OCI-LY1 (cell line): ENCODE data around the gene ABCA13.

ENCODE experiments used
- H2AFZ ChIP-seq: fragments of 200-600 bp; sonication (generic), shearing (Covaris generic); 2 replicates; pipeline ENCODE4 v1.6.0; 2014; ENCODE audit warnings: antibody characterized with exemption, mild to moderate bottlenecking, low read length
- H3F3A ChIP-seq: fragments of 200-600 bp; sonication (generic), shearing (Covaris generic); 2 replicates; pipeline ENCODE4 v1.6.0; 2014; ENCODE audit warnings: mild to moderate bottlenecking, antibody characterized with exemption, low read length, moderate library complexity; ENCODE audit not compliant: insufficient read depth
- H3K27ac ChIP-seq: fragments of 200-600 bp; sonication (generic); 2 replicates; pipeline ENCODE4 v1.5.1; 2014; ENCODE audit warnings: low read length, mixed run types, mild to moderate bottlenecking, low read depth; ENCODE audit not compliant: poor library complexity, severe bottlenecking
- H3K27me3 ChIP-seq: fragments of 200-600 bp; sonication (generic); 2 replicates; pipeline ENCODE4 v1.6.0; 2014; ENCODE audit warnings: antibody characterized with exemption, mild to moderate bottlenecking, low read length, moderate library complexity; ENCODE audit not compliant: insufficient read depth
- H3K36me3 ChIP-seq: fragments of 200-600 bp; sonication (generic); 2 replicates; pipeline ENCODE4 v1.6.1; 2014; ENCODE audit warnings: mild to moderate bottlenecking, antibody characterized with exemption, low read length, moderate library complexity, mixed read lengths; ENCODE audit not compliant: insufficient read depth
- H3K4me1 ChIP-seq: fragments of 200-600 bp; sonication (generic); 2 replicates; pipeline ENCODE4 v1.5.1; 2014; ENCODE audit warnings: mild to moderate bottlenecking, low read length, moderate library complexity; ENCODE audit not compliant: insufficient read depth, severe bottlenecking
- H3K4me2 ChIP-seq: fragments of 200-600 bp; sonication (generic), shearing (Covaris generic); 2 replicates; pipeline ENCODE4 v1.6.1; 2014; ENCODE audit warnings: low read length
- H3K4me3 ChIP-seq: fragments of 200-600 bp; sonication (generic); 2 replicates; pipeline ENCODE4 v1.5.1; 2014; ENCODE audit warnings: low read length, low read depth, mild to moderate bottlenecking, mixed read lengths; ENCODE audit not compliant: poor library complexity, severe bottlenecking
- H3K79me2 ChIP-seq: fragments of 200-600 bp; shearing (Covaris generic); 2 replicates; pipeline ENCODE4 v1.6.1; 2016; ENCODE audit warnings: mixed run types, low read length, mixed read lengths; ENCODE audit not compliant: insufficient read depth
- H3K9ac ChIP-seq: fragments of 200-600 bp; sonication (generic), shearing (Covaris generic); 2 replicates; pipeline ENCODE4 v1.6.1; 2014; ENCODE audit warnings: mild to moderate bottlenecking, low read length, mixed read lengths
- H3K9me2 ChIP-seq: fragments of 200-600 bp; sonication (generic), shearing (Covaris generic); 2 replicates; pipeline ENCODE4 v1.6.1; 2014; ENCODE audit warnings: low read depth, mild to moderate bottlenecking, low read length, mixed read lengths
- H3K9me3 ChIP-seq: fragments of 200-600 bp; shearing (Covaris generic); 2 replicates; pipeline ENCODE4 v1.6.1; 2014; ENCODE audit warnings: low read length, mixed read lengths
- H4K20me1 ChIP-seq: fragments of 200-600 bp; sonication (generic), shearing (Covaris generic); 2 replicates; pipeline ENCODE4 v1.6.0; 2016; ENCODE audit warnings: mild to moderate bottlenecking, low read length; ENCODE audit not compliant: insufficient read depth
- CTCF ChIP-seq: fragments of 200-600 bp; sonication (generic), shearing (Covaris generic); IDR thresholded peaks from 2 replicates; pipeline ENCODE4 v1.5.1; 2017; ENCODE audit warnings: mild to moderate bottlenecking, antibody characterized with exemption, low read length, moderate library complexity, mixed read lengths
- EZH2 ChIP-seq: fragments of 200-600 bp; sonication (generic), shearing (Covaris generic); IDR thresholded peaks from 2 replicates; pipeline ENCODE4 v1.8.0; 2017; ENCODE audit warnings: borderline replicate concordance, mixed run types, mild to moderate bottlenecking, antibody characterized with exemption, low read length, moderate library complexity, mixed read lengths

The ABCA13 gene

GRCh38 chr7:48525736-48526732 lies 354.8 kb downstream of the ABCA13 start:
- Histone ChIP-seq H3K9me3 (no peaks in the 10 kb centered on the region), H3K4me3 (no peak overlapping the region), H3K27ac (no peak overlapping the region), H2AFZ (no peak overlapping the region), H3K4me2 (no peak overlapping the region), H3K9me2 (no peaks in the 10 kb centered on the region), H3K27me3 (no peaks in the 10 kb centered on the region), H3K9ac (no peak overlapping the region), H3F3A (no peaks in the 10 kb centered on the region), H3K79me2 (no peaks in the 10 kb centered on the region), H3K4me1 (no peaks in the 10 kb centered on the region), H3K36me3 (no peaks in the 10 kb centered on the region), H4K20me1 (no peaks in the 10 kb centered on the region)
- TF ChIP-seq CTCF (no peak), EZH2 (no peak)

- Histone ChIP-seq H4K20me1 (no peaks in the 10 kb centered on the region), H3K4me1 (no peaks in the 10 kb centered on the region), H3K9ac (no peak overlapping the region), H3F3A (no peaks in the 10 kb centered on the region), H3K9me3 (no peaks in the 10 kb centered on the region), H3K79me2 (no peaks in the 10 kb centered on the region), H3K27me3 (no peaks in the 10 kb centered on the region), H3K27ac (no peak overlapping the region), H3K4me2 (no peak overlapping the region), H2AFZ (no peak overlapping the region), H3K4me3 (no peak overlapping the region), H3K36me3 (no peaks in the 10 kb centered on the region), H3K9me2 (no peaks in the 10 kb centered on the region)
- no peak for TF ChIP-seq CTCF
- no peak for TF ChIP-seq EZH2
These were observed 357.4 kb downstream of the ABCA13 start for GRCh38 chr7:48528646-48529045.

- Histone ChIP-seq H3K9me2 (no peaks in the 10 kb centered on the region), H3K4me1 (no peaks in the 10 kb centered on the region), H3K9me3 (no peaks in the 10 kb centered on the region), H3K27ac (no peak overlapping the region), H3K4me3 (no peak overlapping the region), H3K27me3 (no peaks in the 10 kb centered on the region), H4K20me1 (no peaks in the 10 kb centered on the region), H3K9ac (no peak overlapping the region), H3K36me3 (no peaks in the 10 kb centered on the region), H3F3A (no peaks in the 10 kb centered on the region), H3K4me2 (no peak overlapping the region), H2AFZ (no peak overlapping the region), H3K79me2 (no peaks in the 10 kb centered on the region; the same call in 1 of the 2 replicates)
- no peak for TF ChIP-seq EZH2
- no peak for TF ChIP-seq CTCF
These were observed 366.3 kb downstream of the ABCA13 start for GRCh38 chr7:48537561-48537960.
